NB4 (cell line): ENCODE data around the gene TTC9.

Experiments
- CTCF ChIP-seq: IDR thresholded peaks from one replicate; pipeline ENCODE4 v1.5.1; 2012; ENCODE audit warnings: low read depth, low read length
- POLR2A ChIP-seq: IDR thresholded peaks from 2 replicates; pipeline ENCODE4 v1.6.1; 2011; ENCODE audit warnings: mild to moderate bottlenecking; ENCODE audit not compliant: insufficient read length; ENCODE audit errors: extremely low read depth

- TF ChIP-seq POLR2A (no peak), CTCF (no peak)
Measured at GRCh38 chr14:70670992-70671651, 29.4 kb downstream of the TTC9 start.
